HG02884 (cell line): ENCODE data around the gene POLR2H.

Experiments
- ATAC-seq: cut with Tn5 transposase; IDR thresholded peaks from one replicate; pipeline ENCODE4 v1.9.1; 2021; ENCODE audit warnings: mild to moderate bottlenecking, moderate library complexity; ENCODE audit not compliant: unreplicated experiment

Gene POLR2H

DNA sequence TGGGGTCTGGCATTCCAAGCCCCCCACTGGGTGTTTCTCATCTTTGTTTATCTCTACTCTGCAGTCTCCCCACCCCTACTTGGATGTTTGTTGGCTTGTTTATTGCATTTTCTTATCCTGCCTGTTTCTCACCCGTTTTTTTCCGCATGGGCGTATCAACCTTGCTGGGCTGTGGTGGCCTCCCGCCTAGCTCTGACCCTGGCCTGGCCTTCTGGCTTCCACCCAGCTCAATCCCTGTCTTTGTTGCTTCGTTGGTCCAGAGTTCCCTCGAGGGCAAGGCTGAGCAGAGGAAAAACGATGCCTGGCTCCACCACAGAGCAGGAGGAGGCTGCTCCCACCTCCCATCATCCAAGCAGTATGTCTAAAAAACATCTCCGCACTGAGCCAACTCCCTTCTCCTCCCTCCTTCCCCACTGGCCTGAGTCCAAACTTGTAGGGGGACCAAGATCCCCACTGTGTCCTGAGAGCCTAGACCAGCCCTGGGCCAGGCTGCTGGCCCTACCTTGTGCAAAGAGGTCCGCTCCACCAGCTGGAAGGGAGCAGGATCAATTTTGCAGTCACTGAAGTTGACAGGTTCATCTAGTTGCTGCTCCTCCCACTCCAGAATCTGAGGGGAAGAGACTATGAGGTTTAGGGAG, 9.9 kb upstream of the POLR2H start:
- no peak for ATAC-seq

DNA sequence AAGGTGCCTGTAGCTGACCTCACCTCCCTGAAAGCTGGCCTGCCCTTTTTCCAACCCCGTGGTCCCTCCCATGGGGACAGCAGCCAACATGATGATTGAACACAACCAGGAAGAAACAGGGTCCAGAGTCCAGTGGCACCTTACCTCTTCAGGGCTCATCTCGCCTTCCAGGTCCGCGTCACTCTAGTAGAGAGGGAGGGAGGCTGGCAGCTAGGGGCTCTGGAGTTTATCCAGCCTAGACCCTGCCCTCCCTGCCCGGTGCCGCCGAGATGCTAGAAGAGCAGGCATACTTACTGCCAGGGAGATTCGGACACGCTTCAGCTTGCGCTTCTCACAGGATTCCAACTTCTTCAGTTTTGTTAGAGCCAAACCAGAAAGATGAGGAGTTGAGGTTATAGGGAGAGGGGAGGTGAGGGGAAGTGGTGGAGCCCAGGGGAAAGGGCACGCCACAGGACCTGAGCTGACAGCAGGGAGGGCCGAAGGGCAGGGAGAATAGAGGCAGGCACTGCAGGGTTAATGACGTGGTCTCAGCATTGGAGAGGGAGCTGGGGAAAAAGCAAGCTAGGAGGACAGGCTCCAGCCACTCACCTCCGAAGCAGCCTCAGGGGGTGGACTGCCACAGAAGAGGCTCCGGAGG, 9.2 kb upstream of the POLR2H start:
- no peak for ATAC-seq

- no peak for ATAC-seq
Observed at GRCh38 chr3:184352897-184353545, 8.5 kb upstream of the POLR2H start.

DNA sequence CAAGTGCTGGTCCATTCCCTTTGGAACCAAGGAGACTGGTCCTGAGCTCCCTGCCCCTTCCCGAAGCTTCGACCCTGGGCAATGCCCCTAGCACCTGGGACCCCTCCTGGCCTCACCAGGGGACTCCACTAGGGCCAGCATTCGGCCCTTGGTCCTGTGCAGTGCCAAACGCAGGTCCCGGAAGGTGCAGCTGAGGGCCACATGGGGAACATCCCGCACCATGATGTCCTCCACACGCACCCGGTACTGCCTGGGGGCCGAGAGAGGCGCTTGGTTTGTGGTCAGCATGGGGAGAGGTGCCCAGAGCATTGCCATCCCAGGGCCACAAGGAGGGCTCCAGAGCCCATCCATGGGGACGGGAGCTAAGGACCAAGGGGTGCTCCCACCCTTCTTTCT, 8.0 kb upstream of the POLR2H start:
- ATAC-seq: no peak

- ATAC-seq: no peak
Observed at GRCh38 chr3:184354121-184354728, 7.3 kb upstream of the POLR2H start.

GRCh38 chr3:184354754-184355153, 6.8 kb upstream of the POLR2H start:
- no peak for ATAC-seq

- no peak for ATAC-seq
Observed at GRCh38 chr3:184355261-184356040, 6.1 kb upstream of the POLR2H start.

- no peak for ATAC-seq
Observed at GRCh38 chr3:184357248-184358123, 4.0 kb upstream of the POLR2H start.

DNA sequence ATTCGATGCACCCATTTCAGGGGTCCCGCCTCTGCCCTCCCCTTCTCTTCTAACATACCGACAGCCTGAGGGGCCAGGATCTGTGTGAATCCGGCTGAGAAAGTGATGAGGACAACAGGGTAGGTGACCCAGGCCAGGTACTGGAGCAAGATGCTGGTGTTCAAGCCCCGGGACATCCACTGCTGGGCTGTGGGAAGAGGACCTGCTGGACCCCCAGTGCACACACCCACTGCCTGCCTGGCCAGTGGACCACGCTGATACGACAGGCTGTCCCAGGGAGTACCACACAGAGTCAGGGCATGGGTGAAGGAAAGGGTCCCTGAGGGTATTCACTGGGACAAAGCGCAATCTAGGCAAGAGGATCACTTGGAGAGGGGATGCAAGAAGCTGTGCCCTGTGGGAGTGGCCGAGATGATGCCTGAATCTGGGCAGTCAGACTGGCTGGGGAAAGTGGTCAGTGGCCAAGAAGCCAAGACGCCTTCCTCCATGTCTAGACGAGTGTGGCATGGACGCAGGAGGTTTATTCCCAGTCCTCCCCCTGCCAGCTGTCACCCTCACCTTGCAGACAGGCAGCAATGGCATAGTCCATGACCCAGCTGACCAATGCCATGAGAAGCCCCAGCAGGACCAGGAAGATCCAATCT, 3.3 kb upstream of the POLR2H start:
- ATAC-seq: no peak

GRCh38 chr3:184358921-184359350, 2.6 kb upstream of the POLR2H start:
- ATAC-seq: no peak

DNA sequence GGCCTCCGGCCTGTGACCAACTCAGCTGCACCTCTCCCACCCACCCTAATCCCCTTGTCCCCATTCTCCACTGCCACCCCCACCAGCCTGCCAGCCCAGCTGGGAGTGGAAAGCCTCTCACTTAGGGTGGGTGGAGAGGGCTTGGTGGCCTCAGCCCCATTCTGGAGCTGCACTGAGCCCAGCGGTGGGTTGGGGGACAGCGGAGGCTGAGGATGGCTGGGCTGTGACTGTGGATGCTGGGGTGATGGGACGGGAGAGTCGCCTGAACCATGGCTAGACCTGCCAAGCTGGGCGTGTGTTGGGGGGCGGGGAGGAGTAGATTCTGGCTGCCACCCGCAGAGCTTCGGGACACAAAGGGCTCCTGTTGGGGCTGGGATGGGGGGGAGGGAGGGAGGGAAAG, 1.9 kb upstream of the POLR2H start:
- no peak for ATAC-seq

- no peak for ATAC-seq
Observed at GRCh38 chr3:184360070-184360928, 1.2 kb upstream of the POLR2H start.

DNA sequence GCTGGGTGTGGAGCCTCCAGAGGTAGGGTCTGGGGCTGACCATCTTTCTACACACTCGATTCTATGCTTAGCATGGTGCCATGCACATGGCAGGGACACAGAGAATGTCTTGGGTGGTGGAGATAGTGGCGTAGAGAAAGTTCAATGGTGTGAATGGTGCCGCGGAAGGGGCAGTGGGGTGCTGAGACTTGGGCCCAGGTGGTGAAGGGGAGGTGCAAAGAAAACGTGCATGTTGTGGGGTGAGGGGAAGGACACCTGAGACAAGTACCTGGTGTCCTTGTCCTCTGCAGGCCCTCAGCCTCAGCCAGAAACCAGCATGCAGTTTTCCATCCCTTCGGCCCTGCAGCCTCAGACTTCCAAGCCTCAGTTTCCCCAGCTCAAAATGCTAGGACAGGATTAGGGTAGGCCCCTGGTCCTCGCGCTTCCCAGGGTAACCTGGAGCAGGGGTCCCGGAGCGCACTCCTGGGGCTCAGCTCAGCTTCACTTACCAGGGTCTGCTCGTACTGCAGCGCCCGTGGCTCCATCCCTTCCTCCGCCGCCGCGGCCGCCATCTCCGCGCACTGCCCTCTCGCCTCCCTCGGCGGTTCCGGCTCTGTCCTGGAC, 480 bp upstream of the POLR2H start:
- ATAC-seq: no peak

DNA sequence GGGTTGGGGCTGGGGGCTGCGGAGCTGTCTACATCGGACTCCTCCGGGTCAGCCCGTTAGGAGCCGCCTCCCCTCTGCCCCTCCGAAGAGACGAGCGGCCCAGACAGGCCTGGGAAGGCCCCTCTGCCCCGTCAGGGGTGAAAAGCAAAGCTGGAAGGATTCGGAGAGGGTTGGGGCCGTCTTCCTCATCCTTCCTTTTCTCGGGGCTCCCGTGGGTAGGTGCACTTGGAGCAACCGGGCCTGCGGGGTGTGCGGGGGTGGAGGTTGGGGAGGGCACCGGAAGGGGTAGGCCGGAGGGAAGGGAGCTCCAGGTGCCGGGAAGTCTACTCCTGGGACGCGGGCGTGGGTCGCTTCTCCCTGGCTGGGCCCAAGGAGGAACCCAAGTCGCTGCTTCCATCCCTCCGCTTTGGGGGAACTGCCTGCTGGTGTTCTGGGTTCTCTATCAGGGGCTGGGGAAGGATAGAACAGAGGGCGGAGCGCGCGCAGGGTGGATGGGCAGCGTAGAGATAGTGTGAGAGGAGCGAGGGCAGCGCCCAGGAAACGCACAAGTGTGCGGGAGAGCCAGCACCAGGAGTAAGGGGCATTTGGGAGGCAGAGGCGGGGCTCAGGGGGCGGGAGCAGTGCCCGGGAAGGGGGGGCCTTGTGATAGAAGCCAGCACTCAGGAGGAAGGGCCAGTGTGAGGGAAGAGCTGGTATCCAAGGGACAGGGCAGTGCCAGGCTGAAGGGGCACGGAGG, 590 bp downstream of the POLR2H start:
- peak; percentile 2 for ATAC-seq

DNA sequence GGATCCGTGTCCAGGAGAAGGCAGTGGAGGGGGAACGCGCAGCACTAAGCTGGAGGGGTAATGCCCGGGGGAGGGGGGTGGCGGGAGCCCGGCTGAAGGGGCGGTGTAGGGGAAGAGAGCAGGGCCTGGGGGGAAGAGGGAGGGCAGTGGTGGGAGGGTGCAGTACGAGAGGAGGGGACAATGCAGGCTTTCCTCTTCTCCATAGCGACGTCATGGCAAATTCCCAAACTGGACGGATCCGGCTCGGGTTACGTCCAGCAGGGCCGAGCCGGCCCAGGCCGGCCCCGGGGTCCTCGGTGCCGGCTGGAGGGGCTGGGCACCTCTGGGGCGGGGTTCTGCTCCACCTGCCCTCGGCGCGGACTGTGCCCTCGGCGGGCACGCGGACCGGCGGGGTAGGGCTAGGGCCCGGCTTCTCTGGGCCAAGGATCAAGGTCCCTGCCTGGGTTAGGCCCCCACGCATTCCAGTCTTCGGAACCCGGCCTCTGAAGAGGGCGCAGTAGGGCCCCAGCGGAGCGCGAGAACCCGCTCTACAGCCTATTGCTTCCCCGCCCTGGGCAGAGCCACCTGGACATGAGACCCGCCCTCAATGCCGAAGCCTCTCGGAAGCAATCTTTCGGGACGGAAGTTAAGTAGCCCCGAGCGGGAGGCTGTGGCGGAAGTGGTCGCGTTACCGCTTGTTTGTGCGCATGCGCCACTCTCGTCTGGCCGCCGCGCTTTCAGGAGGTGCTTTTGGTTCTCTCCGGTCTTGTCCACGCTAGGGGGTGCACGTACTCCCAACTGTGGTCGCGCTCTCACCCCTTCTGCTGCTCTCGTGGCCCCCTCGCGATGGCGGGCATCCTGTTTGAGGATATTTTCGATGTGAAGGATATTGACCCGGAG, 1.4 kb downstream of the POLR2H start:
- ATAC-seq: peak; percentile 82

GRCh38 chr3:184366619-184367289, 5.2 kb downstream of the POLR2H start:
- ATAC-seq: no peak
